ENCODE measurements around the gene ANP32D. TPM values are rescaled to one million over a fixed set of nuclear protein-coding genes. Genes with fewer than 3 reads are reported as not detected.
"Not testable (repeated sequence)": the region's sequence is repeated elsewhere in the genome, so short reads cannot be mapped to it uniquely, and the experiment has no call there.

Gene ANP32D
- total RNA-seq, result not detected
- polyA plus RNA-seq (ENCODE audit: insufficient read depth in 1 of 8, insufficient read length in 8 of 8, low replicate concordance in 1 of 8), result under 1 TPM in 1 of 8 donors, not detected in 7; 0.15 TPM
- long read RNA-seq, donor 1, result 0 reads
- long read RNA-seq, donor 2, result 0 reads
- long read RNA-seq, donor 3, result 0 reads
- long read RNA-seq, donor 4, result 0 reads
- long read RNA-seq, donor 5, result 0 reads
- long read RNA-seq, donor 6, result 0 reads
- long read RNA-seq, donor 7, result 0 reads
- long read RNA-seq, donor 8, result 0 reads
- long read RNA-seq, donor 9, result 0 reads
- long read RNA-seq, donor 10, result 0 reads
- long read RNA-seq, donor 11, result 0 reads

- WGBS (ENCODE audit: insufficient coverage), result 93% methylated on average over 6 of the region's 7 CpGs
- Histone ChIP-seq H3K4me1 (ENCODE audit: control insufficient read depth, insufficient read depth, low read length) (no peaks in the 10 kb centered on the region), H3K36me3 (ENCODE audit: control insufficient read depth, insufficient read depth, low read length) (no peaks in the 10 kb centered on the region), H3K9me3 (replicated peaks; ENCODE audit: control insufficient read depth, low read depth, low read length) (peaks cover 17% of the 10 kb centered on the region), H3K27me3 (ENCODE audit: control insufficient read depth, insufficient read depth, low read length) (no peaks in the 10 kb centered on the region), H3K4me3 (ENCODE audit: low read length) (no peak within 1 kb of the TSS), H3K27ac (ENCODE audit: low read length) (no peak within 1 kb of the TSS)
- DNase-seq, result no peak
These were observed at the start of gene ANP32D for GRCh38 chr12:48472259-48472658. TSS of gene ANP32D (plus strand) at chr12:48472559. CDS start at chr12:48472665, 106 bp downstream.

GRCh38 chr12:48423171-48423570, 49.2 kb upstream of the ANP32D start:
- Histone ChIP-seq H3K36me3 (ENCODE audit: control insufficient read depth, insufficient read depth, low read length) (no peaks in the 10 kb centered on the region), H3K27ac (ENCODE audit: low read length) (no peak overlapping the region), H3K27me3 (ENCODE audit: control insufficient read depth, insufficient read depth, low read length) (no peaks in the 10 kb centered on the region), H3K4me3 (ENCODE audit: low read length) (no peak overlapping the region), H3K9me3 (replicated peaks; ENCODE audit: control insufficient read depth, low read depth, low read length) (no peaks in the 10 kb centered on the region), H3K4me1 (ENCODE audit: control insufficient read depth, insufficient read depth, low read length) (no peaks in the 10 kb centered on the region)
- no CpG with 5 or more reads among the region's 3 CpGs for WGBS (ENCODE audit: insufficient coverage)
- no peak for DNase-seq

- no peaks in the 10 kb centered on the region for H3K27me3 ChIP-seq (ENCODE audit: control insufficient read depth, insufficient read depth, low read length)
- DNase-seq, result no peak
- H3K9me3 ChIP-seq (replicated peaks; ENCODE audit: control insufficient read depth, low read depth, low read length), result no peaks in the 10 kb centered on the region
- no peak overlapping the region for H3K27ac ChIP-seq (ENCODE audit: low read length)
- no peak overlapping the region for H3K4me3 ChIP-seq (ENCODE audit: low read length)
- H3K4me1 ChIP-seq (ENCODE audit: control insufficient read depth, insufficient read depth, low read length), result no peaks in the 10 kb centered on the region
- no CpG with 5 or more reads among the region's 1 CpG for WGBS (ENCODE audit: insufficient coverage)
- no peaks in the 10 kb centered on the region for H3K36me3 ChIP-seq (ENCODE audit: control insufficient read depth, insufficient read depth, low read length)
These were observed 47.7 kb upstream of the ANP32D start for GRCh38 chr12:48424644-48425043.

- not testable (repeated sequence) for H3K9me3 ChIP-seq (replicated peaks; ENCODE audit: control insufficient read depth, low read depth, low read length); H3K27me3 ChIP-seq (ENCODE audit: control insufficient read depth, insufficient read depth, low read length); H3K27ac ChIP-seq (ENCODE audit: low read length); DNase-seq; H3K4me3 ChIP-seq (ENCODE audit: low read length); H3K4me1 ChIP-seq (ENCODE audit: control insufficient read depth, insufficient read depth, low read length); H3K36me3 ChIP-seq (ENCODE audit: control insufficient read depth, insufficient read depth, low read length)
- 89% methylated on average over 6 of the region's 10 CpGs for WGBS (ENCODE audit: insufficient coverage)
These were observed 38.3 kb upstream of the ANP32D start for GRCh38 chr12:48434016-48434415.

- H3K27ac ChIP-seq (ENCODE audit: low read length), result no peak overlapping the region
- no peaks in the 10 kb centered on the region for H3K4me1 ChIP-seq (ENCODE audit: control insufficient read depth, insufficient read depth, low read length)
- H3K27me3 ChIP-seq (ENCODE audit: control insufficient read depth, insufficient read depth, low read length), result no peaks in the 10 kb centered on the region
- 20% methylated on average over 1 of the region's 7 CpGs for WGBS (ENCODE audit: insufficient coverage)
- H3K36me3 ChIP-seq (ENCODE audit: control insufficient read depth, insufficient read depth, low read length), result no peaks in the 10 kb centered on the region
- H3K4me3 ChIP-seq (ENCODE audit: low read length), result no peak overlapping the region
- no peaks in the 10 kb centered on the region for H3K9me3 ChIP-seq (replicated peaks; ENCODE audit: control insufficient read depth, low read depth, low read length)
- DNase-seq, result no peak
These were observed 31.3 kb upstream of the ANP32D start for GRCh38 chr12:48441069-48441468.

- H3K4me1 ChIP-seq (ENCODE audit: control insufficient read depth, insufficient read depth, low read length), result no peaks in the 10 kb centered on the region
- 68% methylated on average over 3 of the region's 3 CpGs for WGBS (ENCODE audit: insufficient coverage)
- no peaks in the 10 kb centered on the region for H3K36me3 ChIP-seq (ENCODE audit: control insufficient read depth, insufficient read depth, low read length)
- no peaks in the 10 kb centered on the region for H3K9me3 ChIP-seq (replicated peaks; ENCODE audit: control insufficient read depth, low read depth, low read length)
- H3K4me3 ChIP-seq (ENCODE audit: low read length), result no peak overlapping the region
- no peak for DNase-seq
- H3K27me3 ChIP-seq (ENCODE audit: control insufficient read depth, insufficient read depth, low read length), result no peaks in the 10 kb centered on the region
- no peak overlapping the region for H3K27ac ChIP-seq (ENCODE audit: low read length)
These were observed 30.0 kb upstream of the ANP32D start for GRCh38 chr12:48442179-48442847.

GRCh38 chr12:48445538-48445937, 26.8 kb upstream of the ANP32D start:
- no peak for DNase-seq
- H3K36me3 ChIP-seq (ENCODE audit: control insufficient read depth, insufficient read depth, low read length), result no peaks in the 10 kb centered on the region
- no peak overlapping the region for H3K27ac ChIP-seq (ENCODE audit: low read length)
- H3K27me3 ChIP-seq (ENCODE audit: control insufficient read depth, insufficient read depth, low read length), result no peaks in the 10 kb centered on the region
- H3K4me3 ChIP-seq (ENCODE audit: low read length), result no peak overlapping the region
- H3K9me3 ChIP-seq (replicated peaks; ENCODE audit: control insufficient read depth, low read depth, low read length), result no peaks in the 10 kb centered on the region
- H3K4me1 ChIP-seq (ENCODE audit: control insufficient read depth, insufficient read depth, low read length), result no peaks in the 10 kb centered on the region
- WGBS (ENCODE audit: insufficient coverage), result no CpG with 5 or more reads among the region's 3 CpGs

- no CpG with 5 or more reads among the region's 4 CpGs for WGBS (ENCODE audit: insufficient coverage)
- no peak for DNase-seq
These were observed 26.1 kb upstream of the ANP32D start for GRCh38 chr12:48446161-48446776.

GRCh38 chr12:48447755-48448154, 24.6 kb upstream of the ANP32D start:
- Histone ChIP-seq H3K27me3 (ENCODE audit: control insufficient read depth, insufficient read depth, low read length) (no peaks in the 10 kb centered on the region), H3K4me3 (ENCODE audit: low read length) (no peak overlapping the region), H3K36me3 (ENCODE audit: control insufficient read depth, insufficient read depth, low read length) (no peaks in the 10 kb centered on the region), H3K9me3 (replicated peaks; ENCODE audit: control insufficient read depth, low read depth, low read length) (no peaks in the 10 kb centered on the region), H3K27ac (ENCODE audit: low read length) (no peak overlapping the region), H3K4me1 (ENCODE audit: control insufficient read depth, insufficient read depth, low read length) (no peaks in the 10 kb centered on the region)
- no peak for DNase-seq
- 67% methylated on average over 1 of the region's 1 CpG for WGBS (ENCODE audit: insufficient coverage)

More at GRCh38 chr12:48446161-48446776, 26.1 kb upstream of the ANP32D start:
- no peaks in the 10 kb centered on the region for H3K4me1 ChIP-seq (ENCODE audit: control insufficient read depth, insufficient read depth, low read length)
- no peak overlapping the region for H3K27ac ChIP-seq (ENCODE audit: low read length)
- H3K4me3 ChIP-seq (ENCODE audit: low read length), result no peak overlapping the region
- H3K36me3 ChIP-seq (ENCODE audit: control insufficient read depth, insufficient read depth, low read length), result no peaks in the 10 kb centered on the region
- no peaks in the 10 kb centered on the region for H3K9me3 ChIP-seq (replicated peaks; ENCODE audit: control insufficient read depth, low read depth, low read length)
- H3K27me3 ChIP-seq (ENCODE audit: control insufficient read depth, insufficient read depth, low read length), result no peaks in the 10 kb centered on the region

- Histone ChIP-seq H3K4me1 (ENCODE audit: control insufficient read depth, insufficient read depth, low read length) (no peaks in the 10 kb centered on the region), H3K27ac (ENCODE audit: low read length) (no peak overlapping the region), H3K4me3 (ENCODE audit: low read length) (no peak overlapping the region), H3K27me3 (ENCODE audit: control insufficient read depth, insufficient read depth, low read length) (no peaks in the 10 kb centered on the region), H3K9me3 (replicated peaks; ENCODE audit: control insufficient read depth, low read depth, low read length) (no peaks in the 10 kb centered on the region), H3K36me3 (ENCODE audit: control insufficient read depth, insufficient read depth, low read length) (no peaks in the 10 kb centered on the region)
- DNase-seq, result no peak
- no CpG with 5 or more reads among the region's 1 CpG for WGBS (ENCODE audit: insufficient coverage)
These were observed 21.0 kb upstream of the ANP32D start for GRCh38 chr12:48451372-48451771.

Data from muscle of leg (tissue), 16 donors.